Vagina (tissue), 2 donors: ENCODE data around the gene TSPEAR.

ENCODE experiments used
- POLR2AphosphoS5 ChIP-seq, 2 donors: sonication (generic); formaldehyde crosslinking; IDR thresholded peaks; one replicate each; pipeline ENCODE4 v1.9.0; 2017; ENCODE audit warnings: antibody characterized with exemption in 2 of 2, mild to moderate bottlenecking in 2 of 2, low read depth in 1 of 2; ENCODE audit not compliant: insufficient read depth in 1 of 2
- TF ChIP-seq, protein P1 (sequence below), 3 experiments: fragments of 450-650 bp in 2 of 3; fragments of 200-600 bp in 1 of 3; sonication (generic) in 1 of 3; IDR thresholded peaks; one replicate each; pipeline ENCODE4 v1.5.1; 2017 to 2019; ENCODE audit warnings: antibody characterized with exemption in 3 of 3, mild to moderate bottlenecking in 2 of 3, moderate library complexity in 2 of 3

- TF ChIP-seq, protein P1, sequence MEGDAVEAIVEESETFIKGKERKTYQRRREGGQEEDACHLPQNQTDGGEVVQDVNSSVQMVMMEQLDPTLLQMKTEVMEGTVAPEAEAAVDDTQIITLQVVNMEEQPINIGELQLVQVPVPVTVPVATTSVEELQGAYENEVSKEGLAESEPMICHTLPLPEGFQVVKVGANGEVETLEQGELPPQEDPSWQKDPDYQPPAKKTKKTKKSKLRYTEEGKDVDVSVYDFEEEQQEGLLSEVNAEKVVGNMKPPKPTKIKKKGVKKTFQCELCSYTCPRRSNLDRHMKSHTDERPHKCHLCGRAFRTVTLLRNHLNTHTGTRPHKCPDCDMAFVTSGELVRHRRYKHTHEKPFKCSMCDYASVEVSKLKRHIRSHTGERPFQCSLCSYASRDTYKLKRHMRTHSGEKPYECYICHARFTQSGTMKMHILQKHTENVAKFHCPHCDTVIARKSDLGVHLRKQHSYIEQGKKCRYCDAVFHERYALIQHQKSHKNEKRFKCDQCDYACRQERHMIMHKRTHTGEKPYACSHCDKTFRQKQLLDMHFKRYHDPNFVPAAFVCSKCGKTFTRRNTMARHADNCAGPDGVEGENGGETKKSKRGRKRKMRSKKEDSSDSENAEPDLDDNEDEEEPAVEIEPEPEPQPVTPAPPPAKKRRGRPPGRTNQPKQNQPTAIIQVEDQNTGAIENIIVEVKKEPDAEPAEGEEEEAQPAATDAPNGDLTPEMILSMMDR (IDR thresholded peaks at IDR 0.05): no peak
- no peak for TF ChIP-seq POLR2AphosphoS5 (IDR thresholded peaks at IDR 0.05; ENCODE audit: insufficient read depth in 1 of 2, low read depth in 1 of 2)
These were observed 162.4 kb downstream of the TSPEAR start for GRCh38 chr21:44548922-44549321.
